H1 (cell line): ENCODE data around the gene TBR1. TPM values are rescaled to one million over a fixed set of nuclear protein-coding genes. Genes with fewer than 3 reads are reported as not detected.

Experiments
- CTCF ChIA-PET: fragments of 300-600 bp; sonication (Branson Sonifier 250); formaldehyde crosslinking; loops from one replicate; lab custom pipeline; 2021; ENCODE audit not compliant: partially characterized antibody; lab: Charles Lee
- POLR2A ChIA-PET: fragments of 300-600 bp; sonication (Branson Sonifier 250); formaldehyde crosslinking; loops from one replicate; lab custom pipeline; 2021; ENCODE audit warnings: inconsistent platforms; ENCODE audit not compliant: partially characterized antibody; lab: Charles Lee
- DNase-seq, 2 experiments: peaks; one replicate each; pipeline versions ENCODE4 v3.0.0 to v3.0.0-alpha.2; 2010 to 2022; ENCODE audit warnings: low spot score in 2 of 2, low read depth in 1 of 2, mixed read lengths in 1 of 2
- FAIRE-seq: peaks from 2 replicates; lab custom pipeline; 2011; peaks lifted over from hg19 to GRCh38; lab: Jason Lieb, UNC
- H2AFZ ChIP-seq: 2 replicates; pipeline ENCODE4 v1.8.1; 2012; ENCODE audit warnings: low read length, inconsistent platforms
- H2AK5ac ChIP-seq: 2 replicates; pipeline ENCODE4 v1.6.1; 2013; ENCODE audit warnings: low read depth, low read length
- H2BK120ac ChIP-seq: replicated peaks from 2 replicates; pipeline ENCODE3; 2013; ENCODE audit warnings: low read depth, low read length, inconsistent platforms
- H2BK12ac ChIP-seq: 2 replicates; pipeline ENCODE4 v1.6.1; 2013; ENCODE audit warnings: low read depth, low read length
- H2BK15ac ChIP-seq: 2 replicates; pipeline ENCODE4 v1.6.1; 2013; ENCODE audit warnings: low read length
- H2BK20ac ChIP-seq: 2 replicates; pipeline ENCODE4 v1.6.1; 2013; ENCODE audit warnings: low read length
- H2BK5ac ChIP-seq: 2 replicates; pipeline ENCODE4 v1.6.1; 2013; ENCODE audit warnings: low read depth, low read length
- H3K14ac ChIP-seq: 2 replicates; pipeline ENCODE4 v1.6.1; 2013; ENCODE audit warnings: inconsistent platforms; ENCODE audit not compliant: insufficient read length
- H3K18ac ChIP-seq: 2 replicates; pipeline ENCODE4 v1.6.1; 2013; ENCODE audit warnings: low read length; ENCODE audit errors: extremely low read depth
- H3K23ac ChIP-seq: 2 replicates; pipeline ENCODE4 v1.6.1; 2013; ENCODE audit warnings: inconsistent platforms; ENCODE audit not compliant: insufficient read length
- H3K23me2 ChIP-seq: 2 replicates; pipeline ENCODE4 v1.6.1; 2013; ENCODE audit warnings: low read depth, low read length
- H3K27ac ChIP-seq: 2 replicates; pipeline ENCODE4 v1.6.1; 2011; ENCODE audit warnings: low read depth, low read length, inconsistent platforms
- H3K27me3 ChIP-seq, 4 experiments: replicated peaks in 1 of 4; 1 replicate in 1 of 4; 2 replicates in 3 of 4; pipeline versions ENCODE4 v1.6.1 to v1.8.1; 2011 to 2013; ENCODE audit warnings: low read length in 3 of 4, mild to moderate bottlenecking in 3 of 4, inconsistent platforms in 2 of 4, mixed read lengths in 2 of 4, moderate library complexity in 1 of 4; ENCODE audit not compliant: control insufficient read depth in 3 of 4, insufficient read depth in 3 of 4; ENCODE audit errors: extremely low read depth in 1 of 4
- H3K36me3 ChIP-seq, 4 experiments: 2 replicates each; pipeline versions ENCODE4 v1.6.1 to v1.8.1; 2011 to 2013; ENCODE audit warnings: mild to moderate bottlenecking in 4 of 4, low read length in 3 of 4, moderate library complexity in 2 of 4, control low read depth in 1 of 4, inconsistent platforms in 1 of 4; ENCODE audit not compliant: insufficient read depth in 4 of 4, control insufficient read depth in 2 of 4
- H3K4ac ChIP-seq: replicated peaks from 2 replicates; pipeline ENCODE3; 2013; ENCODE audit warnings: low read length, low read depth, mixed read lengths, inconsistent platforms; ENCODE audit not compliant: insufficient read length
- H3K4me1 ChIP-seq, 4 experiments: replicated peaks in 1 of 4; 1 replicate in 1 of 4; 2 replicates in 3 of 4; pipeline versions ENCODE4 v1.6.1 to v1.8.1; 2011 to 2013; ENCODE audit warnings: low read length in 3 of 4, inconsistent platforms in 2 of 4, mixed read lengths in 1 of 4; ENCODE audit not compliant: insufficient read depth in 4 of 4, control insufficient read depth in 3 of 4
- H3K4me2 ChIP-seq, 2 experiments: 2 replicates each; pipeline versions ENCODE4 v1.6.1 to v1.8.1; 2011 to 2013; ENCODE audit warnings: low read depth in 2 of 2, low read length in 2 of 2, control low read depth in 1 of 2, inconsistent platforms in 1 of 2, mild to moderate bottlenecking in 1 of 2; ENCODE audit not compliant: insufficient read depth in 1 of 2
- H3K4me3 ChIP-seq, 4 experiments: fragments of 200-600, 300-600 bp in 1 of 4; sonication (generic), shearing (Covaris generic), sonication (Bioruptor Twin) in 1 of 4; 2 replicates each; pipeline versions ENCODE4 v1.5.1 to v1.8.1; 2011 to 2016; ENCODE audit warnings: low read length in 4 of 4, low read depth in 3 of 4, control low read depth in 2 of 4, inconsistent platforms in 2 of 4, mild to moderate bottlenecking in 2 of 4, mixed read lengths in 1 of 4, moderate library complexity in 1 of 4; ENCODE audit not compliant: insufficient read depth in 2 of 4; ENCODE audit errors: extremely low read depth in 1 of 4
- H3K56ac ChIP-seq: replicated peaks from 2 replicates; pipeline ENCODE3; 2013; ENCODE audit warnings: low read depth, mild to moderate bottlenecking, mixed read lengths, low read length, inconsistent platforms; ENCODE audit not compliant: insufficient read length
- H3K79me1 ChIP-seq: 2 replicates; pipeline ENCODE4 v1.6.1; 2013; ENCODE audit warnings: low read depth, low read length, control low read depth
- H3K79me2 ChIP-seq, 2 experiments: 2 replicates each; pipeline versions ENCODE4 v1.6.1 to v1.8.1; 2012 to 2013; ENCODE audit warnings: low read length in 2 of 2, mild to moderate bottlenecking in 2 of 2, inconsistent platforms in 1 of 2; ENCODE audit not compliant: insufficient read depth in 2 of 2, control insufficient read depth in 1 of 2
- H3K9ac ChIP-seq, 4 experiments: replicated peaks in 1 of 4; 1 replicate in 1 of 4; 2 replicates in 3 of 4; pipeline versions ENCODE4 v1.6.1 to v1.8.1; 2011 to 2013; ENCODE audit warnings: low read depth in 3 of 4, low read length in 3 of 4, control low read depth in 2 of 4, mild to moderate bottlenecking in 2 of 4, moderate library complexity in 2 of 4, inconsistent platforms in 1 of 4; ENCODE audit errors: extremely low read depth in 1 of 4
- H3K9me3 ChIP-seq, 2 experiments: 2 replicates each; pipeline versions ENCODE4 v1.6.1 to v1.8.1; 2012 to 2013; ENCODE audit warnings: mild to moderate bottlenecking in 2 of 2, moderate library complexity in 2 of 2, control low read depth in 1 of 2, inconsistent platforms in 1 of 2, low read depth in 1 of 2, low read length in 1 of 2, mixed read lengths in 1 of 2; ENCODE audit not compliant: insufficient read depth in 2 of 2
- H4K20me1 ChIP-seq, 2 experiments: replicated peaks in 1 of 2; 2 replicates each; pipeline versions ENCODE3 to v1.8.1; 2011 to 2013; ENCODE audit warnings: inconsistent platforms in 2 of 2, low read length in 2 of 2, mild to moderate bottlenecking in 1 of 2; ENCODE audit not compliant: insufficient read depth in 2 of 2, control insufficient read depth in 1 of 2
- H4K5ac ChIP-seq: 2 replicates; pipeline ENCODE4 v1.6.1; 2013; ENCODE audit warnings: low read length, low read depth, mixed read lengths, inconsistent platforms; ENCODE audit not compliant: insufficient read length
- H4K8ac ChIP-seq: 2 replicates; pipeline ENCODE4 v1.8.0; 2013; ENCODE audit warnings: mild to moderate bottlenecking, moderate library complexity, low read length, inconsistent platforms; ENCODE audit not compliant: insufficient read depth; ENCODE audit errors: extremely low read depth
- H4K91ac ChIP-seq: replicated peaks from 2 replicates; pipeline ENCODE3; 2013; ENCODE audit warnings: low read length, mixed read lengths, inconsistent platforms; ENCODE audit not compliant: insufficient read length
- CEBPB ChIP-seq: IDR thresholded peaks from 2 replicates; pipeline ENCODE4 v1.6.1; 2012; ENCODE audit warnings: low read depth, low read length
- SIRT6 ChIP-seq: IDR thresholded peaks from one replicate; pipeline ENCODE4 v1.7.1; 2012; ENCODE audit warnings: low read length, inconsistent platforms
- WGBS, 2 experiments: shearing (Covaris generic) in 1 of 2; methylation state at CpG; one replicate each; pipeline versions ENCODE4 v1.1.6 to v1.1.7; 2013 to 2015; ENCODE audit warnings: low lambda C conversion rate in 2 of 2, mixed read lengths in 2 of 2, inconsistent platforms in 1 of 2, low coverage in 1 of 2, missing lambda C conversion rate in 1 of 2; ENCODE audit not compliant: insufficient replicate concordance in 2 of 2, insufficient coverage in 1 of 2, insufficient read length in 1 of 2; ENCODE audit errors: extremely low coverage in 1 of 2, missing lambda C conversion rate in 1 of 2; 5-methylcytosine and 5-hydroxymethylcytosine counted together
- polyA plus RNA-seq, 7 experiments: library from polyadenylated mRNA; depleted of rRNA in 3 of 7; stranded (reverse) in 5 of 7; unstranded in 2 of 7; fragments of >200 nt in 5 of 7; fragments of 200-250 nt in 2 of 7; gene quantifications; 1 replicate in 5 of 7; 2 replicates in 1 of 7; 4 replicates in 1 of 7; pipeline versions ENCODE4 v1.2.1 to v1.2.3, GENCODE V29; 2011 to 2013; ENCODE audit warnings: missing spikeins in 2 of 7, mixed read lengths in 2 of 7
- total RNA-seq: library from RNA; stranded (reverse); fragmentation: NEBNext Ultra II Directional; extraction: Animal tissue kit (Norgen Biotek cat#: 25700); gene quantifications from 2 replicates; pipeline ENCODE4 v1.2.1, GENCODE V29; 2021

The TBR1 gene
- total and polyA plus RNA-seq, 2 of the 8 experiments (the other 6 are each of a cell fraction or from before 2014, with no cell fraction given) = not detected

- Histone ChIP-seq H2AFZ (no peak overlapping the region), H3K23ac (no peak overlapping the region), H2BK12ac (no peak overlapping the region), H3K9me3 (no peaks in the 10 kb centered on the region), H3K9ac (no peak overlapping the region), H2BK5ac (no peak overlapping the region), H3K4me1 (no peaks in the 10 kb centered on the region), H3K4me3 (no peak overlapping the region), H3K18ac (no peak overlapping the region), H3K23me2 (no peaks in the 10 kb centered on the region), H4K5ac (no peak overlapping the region), H3K79me2 (no peaks in the 10 kb centered on the region), H3K27ac (no peak overlapping the region), H4K8ac (no peak overlapping the region), H4K20me1 (peaks cover 0 to 2% of the 10 kb centered on the region in 2 experiments), H3K36me3 (no peaks in the 10 kb centered on the region; a peak in 2 of 8 replicates), H3K79me1 (no peaks in the 10 kb centered on the region), H2AK5ac (no peak overlapping the region), H4K91ac (no peak overlapping the region), H2BK15ac (no peak overlapping the region), H3K4me2 (no peak overlapping the region), H2BK20ac (no peak overlapping the region), H3K4ac (no peak overlapping the region), H2BK120ac (no peak overlapping the region), H3K27me3 (no peaks in the 10 kb centered on the region), H3K14ac (no peak overlapping the region), H3K56ac (no peak overlapping the region)
- POLR2A ChIA-PET = interaction anchor here (1.6 kb wide), 1 partner anchor 75 kb away, joined by 5 read pairs; the partner anchor contains the start of gene PSMD14
- WGBS, 2 experiments = 94% methylated on average over 4 of the region's 4 CpGs; no CpG with 5 or more reads in 1 of the 2 experiments
- DNase-seq (no peak), FAIRE-seq (no peak)
- TF ChIP-seq SIRT6 (no peak), CEBPB (peak; percentile 16; the same call in 1 of the 2 replicates)
- CTCF ChIA-PET = interaction anchor here (0.8 kb wide), 1 partner anchor 838 kb away, joined by 3 read pairs; no protein-coding TSS in a partner anchor
These were observed 33.4 kb upstream of the TBR1 start for GRCh38 chr2:161382747-161383146.
